Fibroblast of pulmonary artery (primary cell): ENCODE results near the gene ZNF423.
"Not testable (repeated sequence)": the region's sequence is repeated elsewhere in the genome, so short reads cannot be mapped to it uniquely, and the experiment has no call there.

ENCODE experiments used
- DNase-seq: peaks from one replicate; pipeline ENCODE4 v3.0.0-alpha.2; 2010; ENCODE audit warnings: low read depth
- H3K4me3 ChIP-seq: replicated peaks from 2 replicates; pipeline ENCODE4 v1.5.1; 2011; ENCODE audit warnings: low read depth, mild to moderate bottlenecking, control low read depth, low read length, moderate library complexity
- TF ChIP-seq, protein P1 (sequence below): IDR thresholded peaks from 2 replicates; pipeline ENCODE4 v1.5.1; 2011; ENCODE audit warnings: mild to moderate bottlenecking, control low read depth, low read length, inconsistent platforms; ENCODE audit errors: missing control alignments

Gene ZNF423

DNA sequence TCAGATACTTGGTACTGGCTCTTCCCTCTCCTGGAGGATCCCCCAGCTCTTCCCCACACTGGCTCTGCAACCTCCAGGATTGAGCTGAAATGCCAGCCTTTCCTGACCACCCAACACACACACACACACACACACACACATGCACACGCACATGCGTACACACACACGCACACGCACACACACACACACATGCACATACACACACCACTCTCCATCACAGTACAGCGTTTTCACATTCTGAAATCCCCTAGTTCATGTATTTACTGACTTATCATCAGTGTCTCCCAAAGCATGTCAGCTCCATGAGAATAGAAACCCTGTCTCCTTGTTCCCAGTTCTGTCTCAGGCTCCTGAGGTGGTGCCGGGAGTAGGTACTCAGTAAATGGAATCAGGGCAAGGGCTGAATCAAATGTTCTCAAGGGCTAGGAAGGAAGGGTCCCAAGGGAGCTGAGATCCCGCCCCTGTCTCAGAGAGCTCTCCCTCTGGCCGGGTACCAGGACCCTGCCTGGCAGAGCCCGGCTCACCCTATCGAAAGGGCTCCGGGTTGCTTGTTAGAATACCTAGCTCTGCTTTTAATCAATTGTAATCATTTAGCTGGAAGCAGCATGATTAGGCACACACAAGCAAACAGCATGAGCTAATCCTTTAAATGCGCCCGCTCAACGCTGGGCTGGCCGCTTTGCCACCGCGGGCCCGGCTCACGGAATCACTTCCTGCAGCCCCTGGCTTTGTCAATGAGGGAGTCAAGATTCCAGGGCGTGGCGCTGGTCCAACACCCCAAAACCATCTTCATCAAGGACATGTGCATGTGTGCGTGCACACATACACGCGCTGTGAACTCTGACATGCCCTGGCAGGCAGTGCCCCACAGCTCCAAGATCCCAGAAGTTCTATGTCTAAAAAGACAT is 341.6 kb downstream of the ZNF423 start:
- no peak overlapping the region for H3K4me3 ChIP-seq
- TF ChIP-seq, protein P1, sequence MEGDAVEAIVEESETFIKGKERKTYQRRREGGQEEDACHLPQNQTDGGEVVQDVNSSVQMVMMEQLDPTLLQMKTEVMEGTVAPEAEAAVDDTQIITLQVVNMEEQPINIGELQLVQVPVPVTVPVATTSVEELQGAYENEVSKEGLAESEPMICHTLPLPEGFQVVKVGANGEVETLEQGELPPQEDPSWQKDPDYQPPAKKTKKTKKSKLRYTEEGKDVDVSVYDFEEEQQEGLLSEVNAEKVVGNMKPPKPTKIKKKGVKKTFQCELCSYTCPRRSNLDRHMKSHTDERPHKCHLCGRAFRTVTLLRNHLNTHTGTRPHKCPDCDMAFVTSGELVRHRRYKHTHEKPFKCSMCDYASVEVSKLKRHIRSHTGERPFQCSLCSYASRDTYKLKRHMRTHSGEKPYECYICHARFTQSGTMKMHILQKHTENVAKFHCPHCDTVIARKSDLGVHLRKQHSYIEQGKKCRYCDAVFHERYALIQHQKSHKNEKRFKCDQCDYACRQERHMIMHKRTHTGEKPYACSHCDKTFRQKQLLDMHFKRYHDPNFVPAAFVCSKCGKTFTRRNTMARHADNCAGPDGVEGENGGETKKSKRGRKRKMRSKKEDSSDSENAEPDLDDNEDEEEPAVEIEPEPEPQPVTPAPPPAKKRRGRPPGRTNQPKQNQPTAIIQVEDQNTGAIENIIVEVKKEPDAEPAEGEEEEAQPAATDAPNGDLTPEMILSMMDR, result no peak
- no peak for DNase-seq

DNA sequence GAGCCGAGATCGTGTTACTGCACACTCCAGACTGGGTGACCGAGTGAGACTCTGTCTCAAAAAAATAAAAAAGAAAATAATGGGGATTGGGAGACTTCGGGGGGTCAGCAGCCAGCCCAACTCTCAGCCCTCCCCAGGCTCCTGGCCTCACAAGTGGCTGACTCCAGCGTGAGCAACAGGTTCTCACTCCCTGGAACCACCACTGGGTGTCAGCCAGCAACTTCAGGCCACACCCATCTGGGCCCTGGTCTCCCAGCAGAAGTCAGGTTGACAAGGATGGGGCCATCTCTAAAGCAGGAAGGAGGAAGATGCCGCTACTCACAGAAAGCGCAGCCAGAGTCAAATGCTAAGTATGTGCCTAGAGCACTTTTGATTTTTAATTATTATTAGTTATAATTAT is 342.9 kb downstream of the ZNF423 start:
- no peak for DNase-seq
- no peak overlapping the region for H3K4me3 ChIP-seq
- TF ChIP-seq, protein P1, result no peak

GRCh38 chr16:49510654-49511305 is 345.1 kb downstream of the ZNF423 start:
- TF ChIP-seq, protein P1, result no peak
- no peak overlapping the region for H3K4me3 ChIP-seq
- DNase-seq, result no peak

DNA sequence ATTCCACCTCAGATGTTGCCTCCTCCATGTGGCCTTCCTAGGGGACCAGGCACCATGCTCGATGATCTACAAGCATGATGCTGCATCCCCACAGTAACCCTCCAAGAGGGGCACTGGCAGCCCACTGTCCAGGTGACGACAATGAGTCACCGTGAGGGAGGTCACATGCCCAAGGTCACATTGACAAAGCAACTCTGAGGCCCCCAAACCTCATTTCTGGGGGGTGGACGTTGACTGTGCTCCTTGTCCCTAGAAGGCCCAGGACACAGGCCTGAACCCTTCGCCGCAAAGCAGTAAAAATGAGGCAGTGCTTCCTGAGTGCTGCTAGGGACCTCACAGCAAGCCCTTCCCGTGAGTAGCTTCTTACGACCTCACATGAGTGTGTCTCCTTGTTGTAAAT is 345.8 kb downstream of the ZNF423 start:
- TF ChIP-seq, protein P1, result no peak
- DNase-seq, result no peak
- no peak overlapping the region for H3K4me3 ChIP-seq

DNA sequence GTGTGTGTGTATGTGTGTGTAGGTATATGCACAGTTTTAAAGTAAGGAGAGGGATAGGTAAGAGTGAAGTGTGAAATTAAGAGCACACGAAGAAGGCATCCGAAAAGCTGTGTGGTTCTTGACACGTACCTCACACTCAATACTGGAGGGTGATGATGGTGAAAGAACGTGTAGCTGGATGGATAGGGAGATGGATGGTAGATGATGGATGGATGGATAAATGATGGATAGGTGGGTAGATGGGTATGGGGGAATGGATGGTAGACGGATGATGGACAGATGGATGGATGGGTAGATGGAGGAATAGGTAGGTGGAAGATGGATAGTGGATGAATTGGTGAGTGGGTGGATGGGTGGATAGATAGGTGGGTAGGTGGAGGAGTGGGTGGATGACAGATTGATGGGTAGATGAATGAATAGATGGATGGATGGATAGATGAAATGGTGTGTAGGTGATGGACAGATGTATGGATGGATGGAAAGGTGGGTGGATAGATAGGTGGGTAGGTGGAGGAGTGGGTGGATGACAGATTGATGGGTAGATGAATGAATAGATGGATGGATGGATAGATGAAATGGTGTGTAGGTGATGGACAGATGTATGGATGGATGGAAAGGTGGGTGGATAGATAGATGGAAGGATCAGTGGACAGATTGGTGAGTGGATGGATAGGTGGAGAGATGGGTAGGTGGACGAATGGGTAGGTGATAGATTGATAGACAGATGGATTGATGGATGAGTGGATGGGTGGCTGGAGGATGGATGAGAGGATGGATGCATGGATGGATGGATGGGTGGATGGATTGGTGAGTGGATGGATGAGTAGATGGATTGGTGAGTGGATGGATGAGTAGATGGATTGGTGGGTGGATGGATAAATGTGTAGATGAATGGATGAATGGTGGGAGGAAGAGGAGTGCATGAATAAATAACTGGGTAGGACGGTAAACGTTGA is 349.6 kb downstream of the ZNF423 start:
- not testable (repeated sequence) for H3K4me3 ChIP-seq, DNase-seq

GRCh38 chr16:49505556-49505955 is 350.4 kb downstream of the ZNF423 start:
- TF ChIP-seq, protein P1, result no peak
- no peak overlapping the region for H3K4me3 ChIP-seq
- no peak for DNase-seq

DNA sequence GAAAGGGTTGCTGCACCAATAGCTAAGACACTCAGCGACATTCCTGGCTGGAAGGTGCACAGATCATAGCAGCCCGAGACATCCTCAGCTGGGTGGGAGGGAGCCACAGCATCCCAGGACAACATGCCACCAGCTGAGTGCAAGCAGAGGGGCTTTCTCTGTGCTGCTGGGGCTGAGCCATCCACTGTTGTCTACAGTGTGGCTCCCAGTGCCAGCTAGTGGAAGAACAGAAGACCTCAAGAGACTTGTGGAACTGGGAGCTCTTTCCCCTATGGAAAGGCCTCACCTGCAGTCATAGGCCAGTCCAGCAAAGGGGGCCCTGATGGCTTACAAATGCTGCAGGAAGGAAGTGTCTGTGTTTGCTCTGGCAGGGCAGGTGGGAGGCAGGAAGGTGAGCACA is 351.3 kb downstream of the ZNF423 start:
- TF ChIP-seq, protein P1, result no peak

More for the DNA sequence above, 351.3 kb downstream of the ZNF423 start:
- no peak overlapping the region for H3K4me3 ChIP-seq
- no peak for DNase-seq
